ENCODE data around the gene TRAF3IP1.
A peak's percentile ranks its signal among the peaks of the same experiment; 100 is the strongest.
"Not testable (repeated sequence)": the region's sequence is repeated elsewhere in the genome, so short reads cannot be mapped to it uniquely, and the experiment has no call there.

Gene TRAF3IP1

DNA sequence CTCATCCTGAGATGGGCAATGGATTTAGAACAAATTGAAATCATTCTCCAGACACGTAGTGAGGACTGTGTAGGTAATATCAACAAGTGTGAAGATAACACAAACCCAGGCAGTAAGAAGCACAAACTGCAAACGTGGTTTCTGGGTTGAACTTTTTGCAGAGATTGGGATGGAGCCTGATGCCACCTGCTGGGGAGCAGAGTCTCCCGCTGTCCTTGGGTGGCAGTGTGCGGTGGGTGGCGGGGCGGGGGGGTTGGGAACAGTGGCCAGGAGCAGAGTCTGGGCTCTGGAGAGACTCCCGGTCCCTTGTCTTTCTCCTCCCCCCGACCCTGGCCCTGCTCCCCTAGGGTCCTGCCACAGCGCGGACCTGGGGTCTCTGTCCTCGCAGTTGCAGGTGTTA is 19.5 kb downstream of the TRAF3IP1 start:
- DNase-seq (ENCODE audit: low read depth in 2 of 2): no peak

DNA sequence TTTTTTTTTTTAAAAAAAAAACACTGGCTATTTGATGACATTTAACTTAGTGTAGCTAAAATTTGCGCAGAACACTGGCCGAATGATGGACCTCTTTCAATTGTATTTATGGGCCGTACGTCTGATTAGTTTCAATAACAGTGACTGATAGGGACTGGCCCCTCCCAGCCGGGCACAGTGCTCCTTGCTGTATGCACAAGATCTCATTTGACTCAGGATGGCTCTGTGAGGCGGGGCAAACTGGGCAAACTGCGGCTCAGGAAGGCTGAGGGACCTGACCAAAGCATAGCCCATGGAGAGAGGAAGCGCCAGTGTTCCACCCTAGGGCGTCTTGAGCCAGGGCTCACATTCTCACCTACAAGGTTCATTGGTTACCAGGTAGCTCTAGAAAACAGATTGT is 21.2 kb downstream of the TRAF3IP1 start:
- DNase-seq (ENCODE audit: low read depth in 2 of 2): no peak

DNA sequence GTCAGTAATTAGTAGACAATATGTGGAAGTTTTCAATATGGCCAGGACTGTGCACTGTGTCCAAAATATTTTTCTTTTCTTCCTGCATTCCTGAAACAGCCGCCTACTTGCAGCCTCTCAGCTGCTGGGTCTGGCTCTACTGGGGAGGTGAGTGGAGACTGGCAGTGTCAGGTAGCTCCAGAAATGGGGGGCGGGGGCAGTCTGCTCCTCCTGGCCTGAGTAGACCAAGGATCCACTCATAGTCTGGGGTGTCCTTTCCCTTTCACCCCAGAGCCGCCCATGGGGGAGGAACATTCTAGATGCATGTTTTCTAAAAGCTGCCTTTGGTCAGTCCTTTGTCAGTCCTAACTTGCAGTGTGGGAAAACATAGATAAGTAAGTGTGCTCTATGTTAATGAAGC is 23.7 kb downstream of the TRAF3IP1 start:
- DNase-seq (ENCODE audit: low read depth in 2 of 2): no peak

DNA sequence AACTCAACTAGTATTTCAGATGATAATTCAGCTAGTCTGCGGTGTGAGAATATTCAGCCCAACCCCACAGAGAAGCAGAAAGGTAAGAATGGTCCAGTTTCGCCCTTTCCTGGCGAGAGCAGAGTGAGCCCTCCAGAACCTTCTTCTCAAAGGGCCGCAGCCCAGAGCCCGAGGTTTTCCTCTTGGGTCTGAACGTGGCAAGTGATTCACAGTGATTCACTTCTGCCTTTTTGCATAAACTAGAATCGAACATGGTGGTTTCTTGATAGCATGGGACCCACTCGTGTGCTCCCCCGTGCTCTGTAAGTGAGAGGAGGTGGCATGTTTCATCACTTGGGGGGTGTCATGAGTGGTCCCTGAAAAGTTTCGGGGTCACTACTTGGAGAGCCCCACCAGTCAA is 24.2 kb downstream of the TRAF3IP1 start:
- no peak for DNase-seq (ENCODE audit: low read depth in 2 of 2)

DNA sequence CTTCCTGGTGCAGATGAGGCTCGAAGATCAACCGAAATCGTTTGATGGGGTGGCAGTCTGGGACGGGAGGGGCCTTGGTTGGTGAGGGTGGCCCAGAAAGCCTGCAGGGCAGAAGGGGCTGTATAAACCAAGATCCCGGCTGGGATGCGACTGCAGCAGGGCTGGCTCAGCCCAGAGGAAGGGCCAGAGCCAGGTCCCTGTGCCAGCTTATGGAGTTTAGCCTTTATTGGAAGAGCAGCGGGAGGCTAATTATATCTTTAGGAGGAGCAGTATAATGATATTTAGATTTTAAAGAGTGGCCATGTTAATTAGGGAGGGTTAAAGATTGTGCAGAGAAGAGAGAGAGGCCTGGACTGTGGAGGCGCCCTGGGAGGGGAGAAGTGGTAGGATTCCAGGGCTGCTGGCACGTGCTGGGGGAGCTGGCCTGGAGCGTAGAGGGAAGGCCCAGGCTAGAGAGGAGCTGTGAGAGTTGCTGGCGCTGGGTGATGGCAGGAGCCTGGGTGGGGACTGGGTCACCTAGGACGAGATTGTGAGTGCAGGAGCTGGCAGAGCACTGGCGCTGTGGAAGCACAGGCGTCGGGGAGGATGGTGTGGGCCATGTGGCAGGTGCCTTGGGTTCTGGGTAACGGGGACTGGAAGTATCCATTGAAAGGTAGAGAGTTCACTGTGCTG is 25.1 kb downstream of the TRAF3IP1 start:
- DNase-seq (ENCODE audit: low read depth in 2 of 2): no peak

DNA sequence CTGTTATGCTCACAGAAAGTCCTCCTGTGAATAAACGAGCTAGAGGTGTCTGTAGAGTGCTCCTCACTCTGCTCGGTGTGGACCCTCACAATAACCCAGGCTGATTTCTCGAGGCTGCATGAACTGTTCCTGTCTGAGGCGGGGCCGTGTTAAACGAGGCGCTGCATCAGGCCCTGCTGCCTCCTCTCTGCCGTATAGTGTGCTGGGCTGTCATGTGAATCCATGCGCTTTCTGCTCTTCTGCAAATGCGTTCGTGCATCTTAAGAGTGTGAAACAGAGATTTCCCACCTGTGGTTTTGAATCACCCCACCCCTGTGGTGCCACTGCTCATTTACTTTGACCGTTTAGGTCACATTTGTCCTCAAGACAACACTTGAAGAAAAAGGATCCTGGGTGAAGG is 26.2 kb downstream of the TRAF3IP1 start:
- DNase-seq (ENCODE audit: low read depth in 2 of 2): no peak

DNA sequence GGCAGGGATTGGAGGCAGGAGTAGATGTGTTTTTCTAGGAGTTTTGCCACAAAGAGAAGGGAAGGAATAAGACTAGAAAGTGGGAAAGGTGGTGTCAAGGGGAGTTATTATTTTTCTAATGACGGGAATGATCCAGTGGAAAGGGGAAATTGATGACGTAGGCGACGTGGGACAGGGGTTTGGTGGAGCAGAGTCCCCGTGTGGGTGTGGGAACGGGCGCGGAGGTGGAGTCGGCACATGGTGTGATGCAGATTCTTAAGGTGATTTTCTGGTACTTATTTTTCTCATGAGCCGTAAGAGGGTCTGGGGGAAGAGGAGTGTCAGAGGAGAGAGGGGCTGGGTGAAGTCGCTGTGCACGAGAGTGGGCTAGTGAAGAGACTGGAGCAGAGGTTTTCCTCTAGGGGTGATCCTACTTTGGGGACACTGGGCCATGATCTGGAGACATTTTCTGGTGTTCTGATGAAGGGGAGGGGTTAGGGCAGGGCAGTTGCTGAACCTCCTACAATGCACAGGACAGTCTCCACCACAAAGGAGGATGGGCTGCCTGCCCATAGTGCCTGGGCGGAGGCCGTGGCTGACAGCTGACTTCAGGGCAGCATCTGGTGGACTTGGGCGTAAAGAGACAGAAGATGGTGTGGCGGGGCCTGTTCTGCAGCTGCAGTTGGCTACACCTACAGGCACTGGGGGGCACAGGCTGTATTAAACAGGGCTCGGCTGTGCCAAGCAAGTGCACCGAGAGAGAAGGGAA is 30.0 kb downstream of the TRAF3IP1 start:
- DNase-seq (ENCODE audit: low read depth in 2 of 2): no peak

DNA sequence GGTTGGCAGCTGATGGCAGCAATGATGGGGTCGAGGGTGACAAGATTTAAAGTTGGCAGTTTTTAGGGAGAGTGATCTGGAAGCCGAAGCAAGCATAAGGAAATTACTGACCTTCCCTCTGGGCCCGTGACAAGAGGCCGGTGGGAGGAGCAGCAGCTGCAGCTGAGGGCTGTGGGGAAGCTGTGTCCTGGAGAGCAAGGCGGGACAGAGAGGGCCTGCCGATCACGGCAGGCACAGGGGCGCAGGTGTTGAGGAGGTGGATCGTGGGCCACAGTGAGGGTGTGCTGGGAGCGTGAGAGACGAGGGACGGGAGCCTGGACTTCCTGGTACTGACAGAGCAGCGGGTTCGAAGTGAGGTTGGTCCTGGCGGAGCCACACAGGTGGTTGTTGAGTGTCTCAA is 31.0 kb downstream of the TRAF3IP1 start:
- DNase-seq (ENCODE audit: low read depth in 2 of 2): no peak

DNA sequence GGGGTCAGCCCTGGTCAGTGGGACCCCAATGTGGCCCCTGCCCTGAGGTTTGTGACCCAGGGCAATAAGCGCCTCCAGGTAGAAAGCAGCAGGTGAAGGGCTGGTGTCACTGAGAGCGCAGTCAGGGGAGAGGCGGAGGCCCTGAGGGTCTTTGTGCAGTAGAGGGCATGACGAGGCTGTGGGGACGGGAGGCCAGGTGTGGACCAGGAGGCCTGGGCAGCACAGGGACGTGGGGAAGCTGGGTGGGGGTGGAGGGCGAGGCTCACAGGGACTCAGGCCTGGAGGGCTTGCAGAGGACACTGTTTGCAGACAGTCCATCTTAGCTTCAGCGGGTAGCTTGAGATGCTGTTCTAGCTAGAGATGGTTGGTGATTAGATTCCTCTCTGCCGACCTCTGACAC is 32.0 kb downstream of the TRAF3IP1 start:
- DNase-seq (ENCODE audit: low read depth in 2 of 2): no peak

DNA sequence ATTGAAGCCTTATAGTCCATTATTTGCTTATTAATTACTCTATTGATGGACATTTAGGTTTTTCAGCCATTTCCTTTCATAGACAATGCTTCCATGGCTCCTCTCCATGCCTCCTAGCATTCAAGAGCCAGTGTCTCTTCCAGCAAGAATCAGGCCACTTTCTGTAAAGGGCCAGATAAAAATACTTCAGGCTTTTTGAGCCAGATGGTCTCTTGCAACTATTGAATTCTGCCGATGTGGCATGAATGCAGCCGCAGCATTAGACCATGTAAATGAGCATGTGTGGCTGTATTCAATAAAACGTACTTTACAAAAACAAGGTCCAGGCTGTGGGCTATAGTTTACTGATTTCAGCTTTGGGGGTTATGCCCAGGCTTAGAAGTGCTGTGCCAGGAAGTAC is 38.5 kb downstream of the TRAF3IP1 start:
- no peak for DNase-seq (ENCODE audit: low read depth in 2 of 2)

DNA sequence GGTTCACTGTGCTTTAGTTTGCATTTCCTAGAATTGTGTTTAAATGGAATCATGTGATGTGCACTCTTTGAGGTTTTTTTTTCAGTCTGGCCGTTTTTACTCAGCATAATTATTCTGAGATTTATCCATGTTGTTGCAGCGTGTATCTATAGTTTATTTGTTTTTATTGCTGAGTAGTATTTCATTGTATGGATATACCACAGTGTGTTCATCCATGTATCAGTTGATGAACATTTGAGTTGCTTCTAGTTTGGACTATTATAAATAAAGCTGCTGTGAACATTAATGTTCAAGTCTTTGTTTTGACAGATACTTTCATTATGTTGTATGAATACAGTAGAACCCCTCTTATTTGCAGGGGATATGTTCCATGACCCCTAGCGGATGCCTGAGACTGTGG is 39.1 kb downstream of the TRAF3IP1 start:
- DNase-seq (ENCODE audit: low read depth in 2 of 2): no peak

DNA sequence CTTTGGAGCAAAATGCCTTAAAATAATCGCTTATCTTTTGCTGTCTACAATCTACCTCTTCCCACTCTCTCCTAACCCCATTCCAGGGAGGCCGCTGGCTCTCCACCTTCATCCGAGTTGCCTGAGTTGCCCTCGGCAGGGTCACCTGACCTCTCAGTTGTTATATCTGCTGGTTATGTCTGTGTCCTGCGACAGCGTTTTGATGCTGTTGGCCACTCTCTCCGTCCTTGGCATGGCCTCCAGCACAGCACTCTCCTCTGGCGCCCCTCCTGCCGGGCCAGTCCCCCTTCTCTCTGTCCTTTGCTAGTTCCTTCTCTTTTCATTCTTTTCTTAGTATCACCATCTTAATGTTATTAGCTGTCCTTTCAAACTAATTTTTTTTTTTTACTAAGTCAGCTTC is 41.6 kb downstream of the TRAF3IP1 start:
- no peak for DNase-seq (ENCODE audit: low read depth in 2 of 2)

DNA sequence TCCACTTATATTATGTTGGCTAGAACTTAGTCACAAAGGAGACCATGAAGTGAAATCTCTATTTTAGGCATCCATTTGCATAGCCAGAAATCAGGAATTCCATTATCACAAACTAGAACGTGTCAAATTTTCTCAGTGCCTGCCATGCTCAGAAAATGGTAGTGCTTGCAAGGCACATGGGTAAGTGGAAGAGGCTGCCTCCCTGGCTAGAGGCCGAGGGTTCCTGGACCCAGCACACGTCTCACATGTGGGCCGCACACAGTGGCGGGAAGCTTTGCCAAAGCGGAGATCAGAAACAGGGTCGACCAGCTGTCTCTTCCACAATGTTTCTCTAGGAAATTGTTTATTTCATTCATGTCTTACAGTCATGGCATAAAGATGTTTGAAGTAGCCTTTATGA is 42.3 kb downstream of the TRAF3IP1 start:
- DNase-seq (ENCODE audit: low read depth in 2 of 2): no peak

DNA sequence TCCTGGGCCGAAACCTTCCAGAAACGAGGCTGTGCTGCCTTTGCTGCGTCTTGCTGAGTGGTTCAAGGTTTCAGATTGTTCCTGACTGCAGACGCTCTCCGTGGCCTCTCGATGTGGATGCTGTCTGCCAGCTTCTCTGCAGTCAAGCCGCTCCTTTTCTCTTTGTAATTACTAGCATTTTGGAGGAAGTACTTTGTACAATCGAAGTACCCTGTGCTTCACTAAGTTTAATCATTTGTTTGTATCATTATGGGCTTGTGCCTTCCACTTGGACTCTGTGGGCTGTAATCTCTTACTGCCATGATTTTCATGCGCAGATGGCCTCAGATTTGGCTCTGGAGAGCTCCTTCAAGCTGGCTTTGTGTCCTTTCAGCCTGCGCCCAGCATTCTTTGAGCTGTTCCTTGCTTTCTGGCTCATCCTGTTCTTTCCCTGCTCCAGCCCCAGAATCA is 49.3 kb downstream of the TRAF3IP1 start:
- DNase-seq (ENCODE audit: low read depth in 2 of 2): no peak

DNA sequence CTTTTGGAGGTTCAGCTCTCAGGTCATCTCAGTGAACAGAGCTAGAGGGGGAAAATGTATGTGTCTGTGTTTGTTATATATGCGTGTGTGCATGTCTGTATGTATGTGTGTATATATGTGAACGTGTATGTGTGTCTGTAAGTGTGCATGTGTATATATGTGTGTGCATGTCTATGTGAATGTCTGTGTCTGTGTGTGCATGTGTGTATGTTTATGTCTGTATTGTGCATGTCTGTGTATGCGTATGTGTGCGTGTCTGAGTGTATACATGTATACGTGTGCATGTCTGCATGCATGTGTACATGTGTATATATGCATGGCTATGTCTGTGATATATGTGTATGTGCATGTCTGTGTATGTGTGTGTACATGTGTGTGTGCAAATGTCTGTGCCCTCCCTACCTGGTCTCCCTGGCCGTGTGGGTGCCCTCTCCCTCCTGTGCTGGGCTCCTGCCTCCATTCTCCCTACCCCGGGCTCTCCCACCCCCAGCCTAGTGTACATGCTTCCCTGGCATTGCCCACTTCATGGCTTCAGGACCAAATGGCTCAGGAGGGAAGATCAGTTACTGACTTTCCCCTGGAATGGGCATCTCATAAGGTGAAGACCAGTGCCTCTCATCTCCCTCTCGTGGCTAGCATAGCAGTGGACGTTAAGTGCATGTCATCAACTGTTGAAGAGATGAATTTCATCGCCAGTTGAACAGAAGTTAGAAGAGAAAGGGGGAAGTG is 49.9 kb downstream of the TRAF3IP1 start:
- no peak for DNase-seq (ENCODE audit: low read depth in 2 of 2)

DNA sequence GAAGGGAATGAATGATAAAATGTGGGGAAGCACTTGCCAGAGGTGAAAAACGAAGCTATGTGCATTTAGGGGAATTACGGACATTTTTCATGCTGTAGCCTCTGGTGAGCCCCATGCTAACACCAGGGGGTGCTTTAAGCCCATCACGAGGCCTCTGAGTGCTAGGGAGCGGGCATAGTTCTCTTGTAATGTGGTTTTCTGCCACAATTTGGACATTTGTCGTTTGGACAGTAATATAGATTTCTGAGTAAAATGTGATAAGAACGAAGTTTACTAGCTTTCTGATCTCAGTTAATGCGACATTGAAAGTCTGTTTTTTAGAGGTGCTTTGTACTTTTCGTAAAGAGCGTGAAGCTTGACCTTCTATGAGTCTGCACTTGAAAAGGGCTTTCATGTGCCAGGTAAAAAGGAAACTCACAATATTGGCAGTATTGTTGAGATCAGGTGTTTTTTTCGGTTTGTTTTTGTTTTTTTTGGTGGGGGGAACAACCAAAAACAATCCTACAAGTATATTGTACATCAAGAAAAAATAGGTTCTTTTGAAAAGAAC is 50.6 kb downstream of the TRAF3IP1 start:
- peak; percentile 16 to 20 for DNase-seq (ENCODE audit: low read depth in 2 of 2)

DNA sequence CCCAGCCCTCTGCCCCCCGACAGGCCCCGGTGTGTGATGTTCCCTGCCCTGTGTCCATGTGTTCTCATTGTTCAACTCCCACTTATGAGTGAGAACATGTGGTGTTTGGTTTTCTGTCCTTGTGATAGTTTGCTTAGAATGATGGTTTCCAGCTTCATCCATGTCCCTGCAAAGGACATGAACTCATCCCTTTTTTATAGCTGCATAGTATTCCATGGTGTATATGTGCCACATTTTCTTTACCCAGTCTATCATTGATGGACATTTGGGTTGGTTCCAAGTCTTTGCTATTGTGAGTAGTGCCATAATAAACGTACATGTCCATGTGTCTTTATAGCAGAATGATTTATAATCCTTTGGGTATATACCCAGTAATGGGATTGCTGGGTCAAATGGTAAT is 52.0 kb downstream of the TRAF3IP1 start:
- DNase-seq (ENCODE audit: low read depth in 2 of 2): not testable (repeated sequence)

DNA sequence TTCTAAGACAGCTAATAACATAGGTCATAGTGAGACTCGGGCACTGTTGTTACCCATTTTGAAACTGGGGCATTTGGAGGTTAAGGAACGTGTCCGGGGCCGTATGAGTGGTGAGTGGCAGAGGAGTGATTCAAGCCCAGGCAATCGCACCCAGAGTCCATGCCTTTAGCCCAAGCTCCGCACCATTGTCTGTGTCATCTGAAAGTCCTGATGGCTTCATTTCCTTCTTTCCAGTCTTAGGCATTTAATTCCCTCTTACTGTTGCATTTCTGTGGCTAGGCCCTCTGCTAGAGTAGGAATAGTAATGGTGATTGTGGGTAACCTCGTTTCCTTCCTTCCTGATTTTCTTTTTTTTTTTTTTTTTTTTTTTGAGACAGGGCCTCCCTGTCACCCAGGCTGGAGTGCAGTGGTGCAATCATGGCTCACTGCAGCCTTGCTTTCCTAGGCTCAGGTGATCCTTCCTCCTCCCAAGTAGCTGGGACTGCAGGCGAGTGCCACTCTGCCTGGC is 56.6 kb downstream of the TRAF3IP1 start:
- no peak for DNase-seq (ENCODE audit: low read depth in 2 of 2)

DNA sequence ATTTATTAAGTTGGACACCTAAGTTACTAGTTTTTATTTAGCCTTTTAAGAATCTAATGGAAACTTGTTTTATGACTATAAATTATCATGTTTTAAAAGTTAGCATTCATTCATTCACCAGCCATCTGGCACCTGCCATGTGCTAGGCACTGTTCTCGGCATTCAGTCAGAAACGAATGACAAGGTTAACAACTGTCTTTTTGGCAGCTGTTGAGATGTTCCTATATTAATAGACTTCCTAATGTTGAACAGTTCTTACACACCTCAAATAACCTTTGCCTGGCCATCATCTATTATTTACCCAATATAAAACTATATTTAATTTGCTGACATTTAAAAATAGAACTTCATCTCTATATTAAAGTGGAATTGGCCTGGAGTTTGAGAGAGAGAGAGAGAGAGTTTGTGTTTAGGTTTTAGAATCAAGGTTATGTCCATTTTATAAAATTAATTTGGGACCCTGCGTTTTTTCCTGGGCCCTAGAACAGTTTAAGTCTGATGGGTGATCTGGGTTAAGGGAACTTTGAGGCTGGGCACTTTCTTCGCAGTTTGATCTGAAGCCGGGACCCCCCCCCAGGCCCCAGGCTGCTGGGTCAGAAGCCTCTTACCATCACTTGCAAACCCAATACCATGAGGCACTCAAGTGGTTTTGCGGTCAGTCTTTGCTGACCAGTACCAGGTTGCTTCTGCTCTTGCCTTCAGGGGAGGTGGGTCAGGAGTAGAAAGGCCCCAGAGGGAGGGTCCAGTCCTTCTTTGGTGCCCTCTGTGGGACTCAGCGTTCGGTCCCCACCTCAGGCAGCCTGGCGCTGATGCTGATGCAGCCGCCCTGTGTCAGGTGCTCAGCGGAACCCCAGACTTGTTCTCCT is 58.1 kb downstream of the TRAF3IP1 start:
- no peak for DNase-seq (ENCODE audit: low read depth in 2 of 2)

DNA sequence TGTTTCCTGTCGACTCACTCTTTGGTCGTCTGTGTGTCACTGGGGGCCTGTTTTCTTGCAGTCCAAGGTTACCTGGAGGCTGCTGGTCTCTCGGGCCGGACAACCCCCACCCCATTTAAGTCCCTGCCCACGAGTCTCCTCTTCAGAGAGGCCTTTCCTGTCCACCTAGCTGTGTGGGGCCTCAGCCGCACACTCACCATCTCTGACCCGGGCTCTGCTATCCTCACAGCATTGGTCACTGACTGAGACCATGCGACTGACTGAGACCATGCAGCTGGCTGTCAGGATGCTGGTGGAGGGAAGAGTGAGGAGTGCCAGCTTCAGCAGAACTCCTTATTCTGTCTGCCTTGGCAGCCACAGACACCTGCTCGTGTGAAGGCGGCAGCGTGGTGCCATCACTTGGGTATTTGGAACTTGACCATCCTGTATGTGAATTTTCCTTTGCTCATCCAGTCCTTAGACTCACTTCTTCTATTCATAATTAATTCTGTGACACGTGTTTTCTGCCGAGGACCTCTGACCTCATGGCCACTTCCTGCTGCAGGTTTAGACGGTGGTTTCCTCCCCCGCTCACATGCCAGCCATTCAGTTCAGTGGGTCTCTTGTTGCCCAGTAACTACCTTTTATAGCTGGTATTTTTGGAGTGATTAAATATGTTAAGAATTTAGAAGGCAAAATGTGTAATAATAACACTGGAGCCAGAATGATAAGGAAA is 58.9 kb downstream of the TRAF3IP1 start:
- no peak for DNase-seq (ENCODE audit: low read depth in 2 of 2)

DNA sequence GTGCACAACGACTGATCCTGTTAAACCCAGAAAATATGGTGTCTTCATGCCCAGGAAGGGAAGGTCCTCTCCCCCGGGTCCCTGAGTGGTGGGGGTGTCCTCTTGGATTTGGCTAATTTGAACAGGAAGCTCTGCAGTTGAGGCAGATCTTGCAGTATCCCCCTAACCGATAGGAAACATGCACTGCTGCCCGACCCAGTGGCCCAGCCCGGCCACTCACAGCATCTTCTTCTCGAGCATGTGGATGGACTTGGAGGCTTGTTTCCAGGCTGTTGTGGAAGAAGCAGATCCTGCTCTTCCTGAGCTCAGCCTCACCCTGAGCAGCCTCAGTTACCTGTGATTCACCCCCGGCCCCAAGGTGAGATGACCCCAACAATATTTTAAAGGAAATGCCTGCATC is 60.0 kb downstream of the TRAF3IP1 start:
- DNase-seq (ENCODE audit: low read depth in 2 of 2): no peak

All from stimulated activated CD8-positive, alpha-beta memory T cell treated with anti-CD3 and anti-CD28 coated beads, Interleukin-15, amount 100 ng/mL, for 4 hours (primary cell).